ENCODE measurements around the gene PIEZO2.

DNA sequence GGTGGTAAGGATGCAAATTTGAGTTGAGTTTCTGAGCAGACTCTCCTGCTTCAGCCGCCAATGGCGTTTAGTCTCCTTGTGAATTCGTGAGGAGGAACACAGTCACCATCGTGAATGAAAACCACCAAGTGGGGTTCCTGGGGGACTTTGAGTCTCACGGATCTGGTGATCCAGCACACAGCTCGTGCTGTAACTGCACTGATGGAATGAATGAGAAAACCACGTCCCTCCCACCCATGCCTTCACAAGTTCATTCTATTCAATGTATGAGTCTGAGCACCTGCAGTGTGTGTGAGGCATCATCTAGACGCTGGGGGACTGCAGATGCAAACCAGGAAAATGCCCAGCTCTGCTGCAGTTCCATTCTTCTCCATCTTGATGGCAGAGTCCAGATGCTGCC lies 127.9 kb downstream of the PIEZO2 start:
- TF ChIP-seq, protein P1, sequence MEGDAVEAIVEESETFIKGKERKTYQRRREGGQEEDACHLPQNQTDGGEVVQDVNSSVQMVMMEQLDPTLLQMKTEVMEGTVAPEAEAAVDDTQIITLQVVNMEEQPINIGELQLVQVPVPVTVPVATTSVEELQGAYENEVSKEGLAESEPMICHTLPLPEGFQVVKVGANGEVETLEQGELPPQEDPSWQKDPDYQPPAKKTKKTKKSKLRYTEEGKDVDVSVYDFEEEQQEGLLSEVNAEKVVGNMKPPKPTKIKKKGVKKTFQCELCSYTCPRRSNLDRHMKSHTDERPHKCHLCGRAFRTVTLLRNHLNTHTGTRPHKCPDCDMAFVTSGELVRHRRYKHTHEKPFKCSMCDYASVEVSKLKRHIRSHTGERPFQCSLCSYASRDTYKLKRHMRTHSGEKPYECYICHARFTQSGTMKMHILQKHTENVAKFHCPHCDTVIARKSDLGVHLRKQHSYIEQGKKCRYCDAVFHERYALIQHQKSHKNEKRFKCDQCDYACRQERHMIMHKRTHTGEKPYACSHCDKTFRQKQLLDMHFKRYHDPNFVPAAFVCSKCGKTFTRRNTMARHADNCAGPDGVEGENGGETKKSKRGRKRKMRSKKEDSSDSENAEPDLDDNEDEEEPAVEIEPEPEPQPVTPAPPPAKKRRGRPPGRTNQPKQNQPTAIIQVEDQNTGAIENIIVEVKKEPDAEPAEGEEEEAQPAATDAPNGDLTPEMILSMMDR (IDR thresholded peaks at IDR 0.05), result no peak
- TF ChIP-seq FOXP1 (CRISPR knock-in tag; IDR thresholded peaks at IDR 0.05; ENCODE audit: borderline replicate concordance), result no peak
- TF ChIP-seq, protein P2, sequence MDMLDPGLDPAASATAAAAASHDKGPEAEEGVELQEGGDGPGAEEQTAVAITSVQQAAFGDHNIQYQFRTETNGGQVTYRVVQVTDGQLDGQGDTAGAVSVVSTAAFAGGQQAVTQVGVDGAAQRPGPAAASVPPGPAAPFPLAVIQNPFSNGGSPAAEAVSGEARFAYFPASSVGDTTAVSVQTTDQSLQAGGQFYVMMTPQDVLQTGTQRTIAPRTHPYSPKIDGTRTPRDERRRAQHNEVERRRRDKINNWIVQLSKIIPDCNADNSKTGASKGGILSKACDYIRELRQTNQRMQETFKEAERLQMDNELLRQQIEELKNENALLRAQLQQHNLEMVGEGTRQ (CRISPR knock-in tag; IDR thresholded peaks at IDR 0.05), result no peak
- TF ChIP-seq, protein P3, sequence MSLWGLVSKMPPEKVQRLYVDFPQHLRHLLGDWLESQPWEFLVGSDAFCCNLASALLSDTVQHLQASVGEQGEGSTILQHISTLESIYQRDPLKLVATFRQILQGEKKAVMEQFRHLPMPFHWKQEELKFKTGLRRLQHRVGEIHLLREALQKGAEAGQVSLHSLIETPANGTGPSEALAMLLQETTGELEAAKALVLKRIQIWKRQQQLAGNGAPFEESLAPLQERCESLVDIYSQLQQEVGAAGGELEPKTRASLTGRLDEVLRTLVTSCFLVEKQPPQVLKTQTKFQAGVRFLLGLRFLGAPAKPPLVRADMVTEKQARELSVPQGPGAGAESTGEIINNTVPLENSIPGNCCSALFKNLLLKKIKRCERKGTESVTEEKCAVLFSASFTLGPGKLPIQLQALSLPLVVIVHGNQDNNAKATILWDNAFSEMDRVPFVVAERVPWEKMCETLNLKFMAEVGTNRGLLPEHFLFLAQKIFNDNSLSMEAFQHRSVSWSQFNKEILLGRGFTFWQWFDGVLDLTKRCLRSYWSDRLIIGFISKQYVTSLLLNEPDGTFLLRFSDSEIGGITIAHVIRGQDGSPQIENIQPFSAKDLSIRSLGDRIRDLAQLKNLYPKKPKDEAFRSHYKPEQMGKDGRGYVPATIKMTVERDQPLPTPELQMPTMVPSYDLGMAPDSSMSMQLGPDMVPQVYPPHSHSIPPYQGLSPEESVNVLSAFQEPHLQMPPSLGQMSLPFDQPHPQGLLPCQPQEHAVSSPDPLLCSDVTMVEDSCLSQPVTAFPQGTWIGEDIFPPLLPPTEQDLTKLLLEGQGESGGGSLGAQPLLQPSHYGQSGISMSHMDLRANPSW (CRISPR knock-in tag; conservative IDR thresholded peaks at IDR 0.05; ENCODE audit: low read depth), result no peak
- TF ChIP-seq, protein P4, sequence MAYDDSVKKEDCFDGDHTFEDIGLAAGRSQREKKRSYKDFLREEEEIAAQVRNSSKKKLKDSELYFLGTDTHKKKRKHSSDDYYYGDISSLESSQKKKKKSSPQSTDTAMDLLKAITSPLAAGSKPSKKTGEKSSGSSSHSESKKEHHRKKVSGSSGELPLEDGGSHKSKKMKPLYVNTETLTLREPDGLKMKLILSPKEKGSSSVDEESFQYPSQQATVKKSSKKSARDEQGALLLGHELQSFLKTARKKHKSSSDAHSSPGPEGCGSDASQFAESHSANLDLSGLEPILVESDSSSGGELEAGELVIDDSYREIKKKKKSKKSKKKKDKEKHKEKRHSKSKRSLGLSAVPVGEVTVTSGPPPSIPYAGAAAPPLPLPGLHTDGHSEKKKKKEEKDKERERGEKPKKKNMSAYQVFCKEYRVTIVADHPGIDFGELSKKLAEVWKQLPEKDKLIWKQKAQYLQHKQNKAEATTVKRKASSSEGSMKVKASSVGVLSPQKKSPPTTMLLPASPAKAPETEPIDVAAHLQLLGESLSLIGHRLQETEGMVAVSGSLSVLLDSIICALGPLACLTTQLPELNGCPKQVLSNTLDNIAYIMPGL (CRISPR knock-in tag; IDR thresholded peaks at IDR 0.05), result no peak
- TF ChIP-seq, protein P5, sequence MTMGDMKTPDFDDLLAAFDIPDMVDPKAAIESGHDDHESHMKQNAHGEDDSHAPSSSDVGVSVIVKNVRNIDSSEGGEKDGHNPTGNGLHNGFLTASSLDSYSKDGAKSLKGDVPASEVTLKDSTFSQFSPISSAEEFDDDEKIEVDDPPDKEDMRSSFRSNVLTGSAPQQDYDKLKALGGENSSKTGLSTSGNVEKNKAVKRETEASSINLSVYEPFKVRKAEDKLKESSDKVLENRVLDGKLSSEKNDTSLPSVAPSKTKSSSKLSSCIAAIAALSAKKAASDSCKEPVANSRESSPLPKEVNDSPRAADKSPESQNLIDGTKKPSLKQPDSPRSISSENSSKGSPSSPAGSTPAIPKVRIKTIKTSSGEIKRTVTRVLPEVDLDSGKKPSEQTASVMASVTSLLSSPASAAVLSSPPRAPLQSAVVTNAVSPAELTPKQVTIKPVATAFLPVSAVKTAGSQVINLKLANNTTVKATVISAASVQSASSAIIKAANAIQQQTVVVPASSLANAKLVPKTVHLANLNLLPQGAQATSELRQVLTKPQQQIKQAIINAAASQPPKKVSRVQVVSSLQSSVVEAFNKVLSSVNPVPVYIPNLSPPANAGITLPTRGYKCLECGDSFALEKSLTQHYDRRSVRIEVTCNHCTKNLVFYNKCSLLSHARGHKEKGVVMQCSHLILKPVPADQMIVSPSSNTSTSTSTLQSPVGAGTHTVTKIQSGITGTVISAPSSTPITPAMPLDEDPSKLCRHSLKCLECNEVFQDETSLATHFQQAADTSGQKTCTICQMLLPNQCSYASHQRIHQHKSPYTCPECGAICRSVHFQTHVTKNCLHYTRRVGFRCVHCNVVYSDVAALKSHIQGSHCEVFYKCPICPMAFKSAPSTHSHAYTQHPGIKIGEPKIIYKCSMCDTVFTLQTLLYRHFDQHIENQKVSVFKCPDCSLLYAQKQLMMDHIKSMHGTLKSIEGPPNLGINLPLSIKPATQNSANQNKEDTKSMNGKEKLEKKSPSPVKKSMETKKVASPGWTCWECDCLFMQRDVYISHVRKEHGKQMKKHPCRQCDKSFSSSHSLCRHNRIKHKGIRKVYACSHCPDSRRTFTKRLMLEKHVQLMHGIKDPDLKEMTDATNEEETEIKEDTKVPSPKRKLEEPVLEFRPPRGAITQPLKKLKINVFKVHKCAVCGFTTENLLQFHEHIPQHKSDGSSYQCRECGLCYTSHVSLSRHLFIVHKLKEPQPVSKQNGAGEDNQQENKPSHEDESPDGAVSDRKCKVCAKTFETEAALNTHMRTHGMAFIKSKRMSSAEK (CRISPR knock-in tag; IDR thresholded peaks at IDR 0.05; ENCODE audit: borderline replicate concordance), result no peak
- TF ChIP-seq, protein P6, sequence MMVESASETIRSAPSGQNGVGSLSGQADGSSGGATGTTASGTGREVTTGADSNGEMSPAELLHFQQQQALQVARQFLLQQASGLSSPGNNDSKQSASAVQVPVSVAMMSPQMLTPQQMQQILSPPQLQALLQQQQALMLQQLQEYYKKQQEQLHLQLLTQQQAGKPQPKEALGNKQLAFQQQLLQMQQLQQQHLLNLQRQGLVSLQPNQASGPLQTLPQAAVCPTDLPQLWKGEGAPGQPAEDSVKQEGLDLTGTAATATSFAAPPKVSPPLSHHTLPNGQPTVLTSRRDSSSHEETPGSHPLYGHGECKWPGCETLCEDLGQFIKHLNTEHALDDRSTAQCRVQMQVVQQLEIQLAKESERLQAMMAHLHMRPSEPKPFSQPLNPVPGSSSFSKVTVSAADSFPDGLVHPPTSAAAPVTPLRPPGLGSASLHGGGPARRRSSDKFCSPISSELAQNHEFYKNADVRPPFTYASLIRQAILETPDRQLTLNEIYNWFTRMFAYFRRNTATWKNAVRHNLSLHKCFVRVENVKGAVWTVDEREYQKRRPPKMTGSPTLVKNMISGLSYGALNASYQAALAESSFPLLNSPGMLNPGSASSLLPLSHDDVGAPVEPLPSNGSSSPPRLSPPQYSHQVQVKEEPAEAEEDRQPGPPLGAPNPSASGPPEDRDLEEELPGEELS (CRISPR knock-in tag; IDR thresholded peaks at IDR 0.05), result no peak
- TF ChIP-seq SP1 (CRISPR knock-in tag; conservative IDR thresholded peaks at IDR 0.05), result no peak
- no peak for TF ChIP-seq GABPB1 (CRISPR knock-in tag; IDR thresholded peaks at IDR 0.05)
- TF ChIP-seq, protein P7, sequence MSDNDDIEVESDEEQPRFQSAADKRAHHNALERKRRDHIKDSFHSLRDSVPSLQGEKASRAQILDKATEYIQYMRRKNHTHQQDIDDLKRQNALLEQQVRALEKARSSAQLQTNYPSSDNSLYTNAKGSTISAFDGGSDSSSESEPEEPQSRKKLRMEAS (CRISPR knock-in tag; IDR thresholded peaks at IDR 0.05), result no peak
